HG03432 (cell line): ENCODE measurements around the gene MIER2.

Experiments
- ATAC-seq: cut with Tn5 transposase; IDR thresholded peaks from one replicate; pipeline ENCODE4 v1.9.1; 2021; ENCODE audit warnings: mild to moderate bottlenecking, moderate library complexity; ENCODE audit not compliant: unreplicated experiment

The MIER2 gene

DNA sequence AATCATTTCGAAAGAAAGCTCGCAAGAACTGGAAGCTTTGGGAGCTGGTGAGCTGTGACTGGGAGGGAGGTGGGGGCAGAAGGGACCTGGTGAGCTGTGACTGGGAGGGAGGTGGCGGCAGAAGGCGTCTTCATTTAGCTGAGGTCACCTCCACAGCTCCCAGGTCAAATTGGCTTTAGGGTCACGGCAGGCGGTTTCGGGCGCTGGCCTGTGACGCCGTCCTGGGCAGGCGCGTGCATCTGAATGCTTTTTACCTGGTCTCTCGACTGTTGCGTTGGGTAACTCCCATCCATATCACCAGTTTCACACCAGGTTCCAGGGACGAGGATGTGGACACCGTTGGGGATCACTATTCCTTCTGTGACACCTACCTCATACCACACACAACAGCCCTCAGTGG is 35.2 kb upstream of the MIER2 start:
- no peak for ATAC-seq

GRCh38 chr19:378706-379105 is 34.1 kb upstream of the MIER2 start:
- ATAC-seq: no peak

GRCh38 chr19:377801-378581 is 33.4 kb upstream of the MIER2 start:
- no peak for ATAC-seq

DNA sequence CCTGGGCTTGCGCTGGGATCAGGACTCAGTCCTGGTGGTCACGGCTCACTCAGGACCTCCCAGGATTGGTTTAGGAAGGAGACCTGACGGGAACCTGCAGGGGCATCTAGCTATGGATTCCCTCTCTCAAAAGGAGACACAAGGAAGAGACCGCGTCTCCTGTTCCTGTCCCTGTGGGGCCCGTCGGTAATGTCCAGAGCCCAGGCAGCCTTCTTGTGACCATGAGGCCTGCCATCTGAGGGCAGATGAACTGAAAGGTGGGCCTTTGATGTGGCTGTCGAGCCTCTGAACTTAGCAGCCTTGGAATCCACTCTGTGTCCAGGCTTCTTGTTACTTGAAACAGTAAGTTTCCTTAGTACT is 31.5 kb upstream of the MIER2 start:
- no peak for ATAC-seq

DNA sequence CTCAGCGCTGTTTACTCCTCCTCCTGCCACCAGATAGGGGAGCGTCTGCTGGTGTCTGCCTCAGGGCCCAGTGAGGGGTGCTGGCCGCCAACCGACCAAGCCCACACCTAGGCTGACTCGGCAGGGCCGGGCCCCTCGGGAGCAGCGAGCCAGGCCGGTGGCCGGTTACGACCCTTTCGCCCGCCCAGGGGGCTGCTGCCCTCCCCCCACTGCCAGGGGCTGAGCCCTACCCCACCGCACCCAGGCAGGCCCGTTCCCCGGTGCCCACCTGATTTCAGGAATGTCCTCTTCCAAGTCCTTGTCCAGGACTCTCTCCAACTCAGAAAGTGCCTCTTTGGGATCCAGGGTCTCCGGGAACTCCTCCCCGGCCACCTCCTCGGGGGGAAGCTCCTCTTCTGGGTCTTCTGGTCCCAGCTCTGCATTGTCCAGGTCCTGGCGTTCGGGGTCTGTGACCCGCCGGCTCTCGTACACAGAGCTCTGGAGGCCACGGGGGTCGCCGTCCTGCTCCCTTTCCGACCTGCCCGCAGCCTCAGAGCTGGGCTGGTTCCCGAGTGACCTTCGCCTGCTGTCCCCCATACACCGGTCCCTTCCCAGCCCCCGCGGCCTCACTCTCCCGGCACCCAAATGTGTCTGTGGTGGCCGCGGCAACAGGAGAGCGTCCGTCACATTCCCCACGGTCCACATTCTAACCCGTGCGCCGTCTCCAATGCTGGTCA is 31.0 kb upstream of the MIER2 start:
- ATAC-seq: no peak

DNA sequence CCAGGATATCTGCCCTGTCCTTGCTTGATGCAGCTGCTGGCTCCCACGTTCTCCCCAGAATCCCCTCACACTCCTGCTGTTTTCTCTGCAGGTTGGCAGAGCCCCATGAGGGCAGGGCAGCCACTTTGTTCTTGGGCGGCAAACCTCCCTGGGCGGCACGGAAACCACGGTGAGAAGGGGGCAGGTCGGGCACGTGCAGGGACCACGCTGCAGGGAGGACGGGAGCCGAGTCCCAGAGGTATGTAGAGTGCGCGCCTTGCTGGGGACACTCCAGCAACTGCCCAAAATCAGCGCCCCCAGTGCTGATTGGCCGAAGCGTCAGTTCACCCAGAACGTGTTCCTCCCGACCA is 30.3 kb upstream of the MIER2 start:
- no peak for ATAC-seq

- ATAC-seq: no peak
Measured at GRCh38 chr19:374183-374885, 29.7 kb upstream of the MIER2 start.

- no peak for ATAC-seq
Measured at GRCh38 chr19:373391-374182, 29.0 kb upstream of the MIER2 start.

GRCh38 chr19:372306-372890 is 27.8 kb upstream of the MIER2 start:
- ATAC-seq: no peak

DNA sequence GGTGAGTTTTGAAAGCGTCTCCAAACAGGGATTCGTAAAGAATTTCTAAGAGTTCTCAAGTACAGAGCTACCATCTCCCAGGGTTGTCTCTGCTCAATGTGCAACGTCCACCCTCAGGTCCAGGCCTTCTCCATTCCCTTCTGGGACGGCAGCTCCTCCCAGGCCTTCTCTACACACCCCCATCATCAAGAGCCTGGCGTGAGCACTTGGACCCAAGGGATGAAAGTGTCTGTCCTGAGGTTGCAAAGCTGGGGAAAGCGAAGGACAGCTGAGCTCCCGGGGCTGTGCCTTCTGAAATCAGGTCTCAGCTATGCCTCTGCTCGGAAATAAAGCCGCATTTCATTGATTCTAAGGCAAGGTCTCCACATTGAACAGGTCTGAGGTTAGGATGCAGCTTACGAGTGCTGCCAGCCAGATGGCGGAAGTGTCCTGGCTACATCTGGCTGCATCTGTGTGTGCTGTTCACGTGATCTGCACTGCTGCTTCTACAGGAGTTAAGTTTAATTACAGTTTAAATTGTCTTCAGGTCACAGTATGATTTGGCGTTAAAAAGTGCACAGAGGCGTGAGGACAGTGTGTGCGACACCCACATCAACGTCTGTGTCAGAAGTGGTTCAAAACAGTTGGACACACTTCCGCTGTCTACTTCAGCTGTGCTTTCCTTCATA is 27.0 kb upstream of the MIER2 start:
- ATAC-seq: no peak

- ATAC-seq: no peak
Measured at GRCh38 chr19:370641-371330, 26.2 kb upstream of the MIER2 start.

DNA sequence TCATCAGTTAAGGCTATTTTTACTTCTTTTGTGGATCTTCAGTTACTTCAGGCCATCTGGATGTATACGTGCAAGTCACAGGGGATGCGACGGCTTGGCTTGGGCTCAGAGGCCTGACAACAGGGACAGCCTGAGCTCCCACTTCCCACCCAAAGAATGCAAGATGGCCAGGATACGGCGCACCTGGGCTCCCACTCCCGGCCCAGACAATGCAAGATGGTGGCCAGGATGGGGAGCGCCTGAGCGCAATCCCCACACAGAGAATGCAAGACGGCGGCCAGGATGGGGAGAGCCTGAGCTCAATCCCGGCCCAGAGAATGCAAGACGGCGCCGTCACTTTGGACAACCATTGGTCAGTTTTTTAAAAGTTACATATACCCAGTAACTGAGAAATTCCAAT is 25.3 kb upstream of the MIER2 start:
- ATAC-seq: no peak

- ATAC-seq: no peak
Measured at GRCh38 chr19:369256-369655, 24.7 kb upstream of the MIER2 start.

DNA sequence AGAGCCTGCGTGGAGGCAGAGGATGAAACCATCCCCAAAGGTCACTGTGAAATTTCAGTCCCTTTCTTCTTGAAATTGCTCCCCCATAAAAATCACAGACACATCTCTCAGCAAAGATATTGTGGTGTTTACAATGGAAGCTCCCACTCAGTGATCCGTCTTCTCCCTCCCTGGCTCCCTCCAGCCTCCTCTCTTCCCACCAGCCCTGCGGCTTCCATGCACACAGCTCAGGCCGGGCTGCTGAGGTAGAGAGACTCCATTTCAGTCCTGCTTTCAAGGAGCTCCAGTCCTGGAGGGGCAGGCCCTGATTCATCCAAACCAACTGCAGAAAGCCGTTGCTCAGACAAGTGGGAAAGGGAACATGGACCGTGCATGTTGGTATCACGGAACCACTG is 24.0 kb upstream of the MIER2 start:
- ATAC-seq: no peak

- no peak for ATAC-seq
Measured at GRCh38 chr19:367963-368629, 23.5 kb upstream of the MIER2 start.

DNA sequence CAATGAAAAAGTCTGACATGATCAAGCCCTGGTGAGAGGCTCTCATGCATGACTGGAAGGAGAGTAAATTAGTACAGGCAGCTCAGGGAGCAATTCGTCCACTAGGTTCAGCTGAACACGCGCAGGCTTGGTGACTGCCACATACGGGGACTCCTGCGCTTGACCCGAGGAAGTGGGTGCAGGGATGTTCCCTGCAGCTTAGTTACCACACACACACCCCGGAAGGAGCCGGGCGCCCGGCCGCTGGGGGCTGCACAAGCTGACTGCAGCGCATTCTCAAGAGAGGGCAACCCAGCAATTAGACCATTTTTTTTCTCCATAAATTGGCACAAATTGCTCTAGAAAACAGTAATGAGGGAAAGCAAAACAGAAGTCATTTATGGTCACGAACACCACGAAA is 23.0 kb upstream of the MIER2 start:
- no peak for ATAC-seq

GRCh38 chr19:366951-367350 is 22.4 kb upstream of the MIER2 start:
- no peak for ATAC-seq

- ATAC-seq: no peak
Measured at GRCh38 chr19:366205-366783, 21.7 kb upstream of the MIER2 start.
